Fibroblast of pulmonary artery (primary cell): Measurements from ENCODE around the gene ABCG2.

Source experiments
- DNase-seq: peaks from one replicate; pipeline ENCODE4 v3.0.0-alpha.2; 2010; ENCODE audit warnings: low read depth
- H3K4me3 ChIP-seq: replicated peaks from 2 replicates; pipeline ENCODE4 v1.5.1; 2011; ENCODE audit warnings: low read depth, mild to moderate bottlenecking, control low read depth, low read length, moderate library complexity
- TF ChIP-seq, protein P1 (sequence below): IDR thresholded peaks from 2 replicates; pipeline ENCODE4 v1.5.1; 2011; ENCODE audit warnings: mild to moderate bottlenecking, control low read depth, low read length, inconsistent platforms; ENCODE audit errors: missing control alignments

The ABCG2 gene

DNA sequence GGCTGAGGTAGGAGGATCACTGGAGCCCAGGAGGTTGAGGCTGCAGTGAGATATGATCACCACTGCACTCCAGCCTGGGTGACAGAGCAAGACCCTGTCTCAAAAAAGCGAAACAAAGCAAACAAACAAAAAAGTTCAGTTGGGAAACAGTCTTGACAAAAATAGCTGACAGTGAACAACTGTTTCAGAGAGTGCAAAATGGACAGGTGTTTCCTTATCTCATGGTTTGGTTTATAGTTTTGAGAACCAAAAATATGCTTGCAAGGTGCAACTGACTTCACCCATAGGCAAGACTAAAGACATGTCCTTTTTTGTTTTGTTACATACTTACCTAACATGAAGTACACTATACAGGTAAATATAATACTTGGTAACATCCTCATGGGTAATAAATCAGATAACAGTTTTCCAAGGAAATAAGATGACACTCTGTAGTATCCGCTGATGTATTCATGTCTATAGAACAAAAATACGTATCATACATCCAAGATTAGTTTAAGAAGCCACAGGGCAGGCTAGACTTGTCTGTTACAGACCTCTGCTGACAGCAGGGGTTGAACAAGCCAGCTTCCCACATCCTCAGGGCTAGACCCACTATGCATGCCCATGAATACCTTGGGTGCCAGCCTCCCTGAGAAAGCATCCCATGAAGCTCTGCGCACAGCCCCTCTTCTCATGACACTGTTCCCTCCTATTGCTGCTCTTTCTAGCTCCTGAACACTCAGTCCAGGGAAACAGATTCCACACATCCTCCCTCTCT, 59.3 kb downstream of the ABCG2 start:
- DNase-seq, result no peak
- H3K4me3 ChIP-seq, result no peak overlapping the region
- TF ChIP-seq, protein P1, sequence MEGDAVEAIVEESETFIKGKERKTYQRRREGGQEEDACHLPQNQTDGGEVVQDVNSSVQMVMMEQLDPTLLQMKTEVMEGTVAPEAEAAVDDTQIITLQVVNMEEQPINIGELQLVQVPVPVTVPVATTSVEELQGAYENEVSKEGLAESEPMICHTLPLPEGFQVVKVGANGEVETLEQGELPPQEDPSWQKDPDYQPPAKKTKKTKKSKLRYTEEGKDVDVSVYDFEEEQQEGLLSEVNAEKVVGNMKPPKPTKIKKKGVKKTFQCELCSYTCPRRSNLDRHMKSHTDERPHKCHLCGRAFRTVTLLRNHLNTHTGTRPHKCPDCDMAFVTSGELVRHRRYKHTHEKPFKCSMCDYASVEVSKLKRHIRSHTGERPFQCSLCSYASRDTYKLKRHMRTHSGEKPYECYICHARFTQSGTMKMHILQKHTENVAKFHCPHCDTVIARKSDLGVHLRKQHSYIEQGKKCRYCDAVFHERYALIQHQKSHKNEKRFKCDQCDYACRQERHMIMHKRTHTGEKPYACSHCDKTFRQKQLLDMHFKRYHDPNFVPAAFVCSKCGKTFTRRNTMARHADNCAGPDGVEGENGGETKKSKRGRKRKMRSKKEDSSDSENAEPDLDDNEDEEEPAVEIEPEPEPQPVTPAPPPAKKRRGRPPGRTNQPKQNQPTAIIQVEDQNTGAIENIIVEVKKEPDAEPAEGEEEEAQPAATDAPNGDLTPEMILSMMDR, result no peak

DNA sequence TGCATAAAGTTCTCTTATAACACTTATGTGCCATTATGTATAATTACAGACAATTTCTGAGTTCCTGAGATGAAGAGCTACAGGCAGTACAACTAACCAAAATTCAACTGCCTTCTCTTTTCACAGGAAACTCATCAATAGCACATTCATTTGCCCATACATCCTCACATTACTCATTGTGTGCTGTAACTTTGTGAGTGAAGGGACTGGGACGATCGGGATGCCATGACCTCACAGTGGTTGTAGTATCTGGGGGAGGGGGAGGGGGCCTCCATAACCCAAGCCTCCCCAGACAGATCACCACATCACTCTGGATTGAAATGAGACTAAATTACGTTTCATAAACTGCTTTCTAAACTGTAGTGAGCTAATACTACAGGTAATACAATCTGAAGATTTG, 60.7 kb downstream of the ABCG2 start:
- DNase-seq, result no peak
- TF ChIP-seq, protein P1, result no peak
- no peak overlapping the region for H3K4me3 ChIP-seq

DNA sequence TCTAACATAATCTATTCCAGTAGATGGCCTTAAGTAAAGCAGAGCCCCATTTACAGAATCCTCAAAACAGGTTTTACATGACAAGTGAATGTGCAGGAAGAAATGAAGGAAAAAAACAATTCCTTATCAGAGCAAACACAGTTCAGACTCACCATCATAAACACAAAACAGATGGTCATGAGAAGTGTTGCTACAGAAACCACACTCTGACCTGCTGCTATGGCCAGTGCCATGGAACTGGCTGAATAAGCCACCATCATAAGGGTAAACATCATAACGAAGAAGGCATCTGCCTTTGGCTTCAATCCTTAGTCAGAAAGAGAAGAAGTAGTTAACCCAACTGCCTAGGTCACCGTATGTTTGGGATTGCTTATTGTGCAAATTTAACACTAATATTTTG, 61.1 kb downstream of the ABCG2 start:
- DNase-seq, result no peak
- TF ChIP-seq, protein P1, result no peak
- H3K4me3 ChIP-seq, result no peak overlapping the region

DNA sequence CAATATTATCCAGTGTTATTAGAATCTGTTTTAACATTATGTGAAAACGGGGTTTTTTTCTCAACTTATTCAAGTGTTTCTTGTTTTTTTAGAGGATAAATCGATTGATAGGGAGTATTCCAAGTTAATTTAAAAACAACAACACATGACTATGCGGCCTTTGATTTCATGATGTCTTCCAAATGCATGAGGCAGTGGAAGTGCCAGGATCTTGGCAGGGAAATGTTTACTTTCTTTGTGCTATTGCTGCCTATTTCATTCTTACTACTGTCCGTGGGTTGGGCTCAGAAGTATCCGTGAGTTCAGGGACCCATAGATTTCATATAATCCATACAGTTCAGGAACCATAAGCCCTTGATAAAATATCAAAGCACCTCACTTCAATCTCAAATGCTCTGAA, 64.6 kb downstream of the ABCG2 start:
- no peak for DNase-seq
- no peak overlapping the region for H3K4me3 ChIP-seq
- TF ChIP-seq, protein P1, result no peak

DNA sequence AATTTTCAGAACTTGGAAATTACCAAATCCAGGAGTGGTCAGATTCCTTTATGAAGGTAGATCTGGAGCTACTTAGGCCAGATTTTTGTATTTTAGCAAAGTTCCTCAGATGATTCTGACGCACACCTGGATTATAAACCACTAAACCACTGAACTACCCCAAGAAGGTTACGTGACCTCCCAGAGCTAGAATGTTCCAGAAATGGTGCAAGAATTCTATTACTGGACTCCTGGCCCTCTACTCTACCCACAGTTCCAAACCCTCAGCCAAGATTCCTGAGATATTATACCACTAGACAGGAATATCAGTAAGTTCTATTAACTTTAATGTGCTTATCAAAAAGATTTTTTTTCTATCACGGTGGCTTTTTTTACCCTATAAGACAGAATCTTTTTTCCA, 67.1 kb downstream of the ABCG2 start:
- TF ChIP-seq, protein P1, result no peak
- no peak overlapping the region for H3K4me3 ChIP-seq
- no peak for DNase-seq

DNA sequence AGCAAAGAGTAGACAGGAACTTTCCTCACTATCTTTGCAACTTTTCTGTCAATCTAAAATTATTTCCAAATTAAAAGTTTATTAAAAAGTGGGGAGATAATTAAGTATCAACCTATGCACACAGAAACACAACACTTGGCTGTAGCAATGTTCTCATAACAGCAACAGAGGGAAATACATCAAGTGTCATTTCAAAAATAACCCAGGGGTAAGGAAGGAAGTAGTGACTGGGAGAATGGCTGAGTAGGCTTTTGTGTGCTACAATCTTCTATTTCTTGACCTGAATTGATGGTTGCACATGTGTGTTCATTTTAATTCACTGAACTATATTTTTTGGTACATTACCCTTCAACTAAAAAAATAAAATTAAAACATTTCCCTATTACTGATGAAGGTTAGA, 67.5 kb downstream of the ABCG2 start:
- H3K4me3 ChIP-seq, result no peak overlapping the region
- TF ChIP-seq, protein P1, result no peak
- no peak for DNase-seq

DNA sequence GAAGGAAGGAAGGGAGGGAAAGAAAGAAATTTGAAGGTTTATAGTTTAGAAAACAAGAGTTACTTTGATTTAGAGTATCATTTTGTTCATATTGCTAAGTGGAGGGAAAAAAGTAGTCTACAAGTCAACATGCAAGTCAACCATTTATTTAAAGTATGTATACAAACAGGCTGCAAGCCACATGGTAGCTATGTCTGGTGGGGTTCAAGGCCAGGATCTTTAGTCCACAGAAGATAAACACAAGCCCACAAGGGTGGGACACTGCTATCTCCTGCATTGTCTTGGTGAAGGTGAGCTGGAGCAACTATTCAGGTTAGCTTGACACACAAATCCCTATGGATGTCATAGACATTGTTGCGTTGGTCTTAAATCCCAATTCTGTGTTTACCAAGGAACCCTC, 71.4 kb downstream of the ABCG2 start:
- H3K4me3 ChIP-seq, result no peak overlapping the region
- DNase-seq, result no peak
- TF ChIP-seq, protein P1, result no peak
